H1 (cell line): ENCODE measurements around the gene PCNX3. TPM values are rescaled to one million over a fixed set of nuclear protein-coding genes. Genes with fewer than 3 reads are reported as not detected.

Experiments
- CTCF ChIA-PET: fragments of 300-600 bp; sonication (Branson Sonifier 250); formaldehyde crosslinking; loops from one replicate; lab custom pipeline; 2021; ENCODE audit not compliant: partially characterized antibody; lab: Charles Lee
- POLR2A ChIA-PET: fragments of 300-600 bp; sonication (Branson Sonifier 250); formaldehyde crosslinking; loops from one replicate; lab custom pipeline; 2021; ENCODE audit warnings: inconsistent platforms; ENCODE audit not compliant: partially characterized antibody; lab: Charles Lee
- DNase-seq, 2 experiments: peaks; one replicate each; pipeline versions ENCODE4 v3.0.0 to v3.0.0-alpha.2; 2010 to 2022; ENCODE audit warnings: low spot score in 2 of 2, low read depth in 1 of 2, mixed read lengths in 1 of 2
- FAIRE-seq: peaks from 2 replicates; lab custom pipeline; 2011; peaks lifted over from hg19 to GRCh38; lab: Jason Lieb, UNC
- H2AFZ ChIP-seq: 2 replicates; pipeline ENCODE4 v1.8.1; 2012; ENCODE audit warnings: low read length, inconsistent platforms
- H2AK5ac ChIP-seq: 2 replicates; pipeline ENCODE4 v1.6.1; 2013; ENCODE audit warnings: low read depth, low read length
- H2BK120ac ChIP-seq: replicated peaks from 2 replicates; pipeline ENCODE3; 2013; ENCODE audit warnings: low read depth, low read length, inconsistent platforms
- H2BK12ac ChIP-seq: 2 replicates; pipeline ENCODE4 v1.6.1; 2013; ENCODE audit warnings: low read depth, low read length
- H2BK15ac ChIP-seq: 2 replicates; pipeline ENCODE4 v1.6.1; 2013; ENCODE audit warnings: low read length
- H2BK20ac ChIP-seq: 2 replicates; pipeline ENCODE4 v1.6.1; 2013; ENCODE audit warnings: low read length
- H2BK5ac ChIP-seq: 2 replicates; pipeline ENCODE4 v1.6.1; 2013; ENCODE audit warnings: low read depth, low read length
- H3K14ac ChIP-seq: 2 replicates; pipeline ENCODE4 v1.6.1; 2013; ENCODE audit warnings: inconsistent platforms; ENCODE audit not compliant: insufficient read length
- H3K18ac ChIP-seq: 2 replicates; pipeline ENCODE4 v1.6.1; 2013; ENCODE audit warnings: low read length; ENCODE audit errors: extremely low read depth
- H3K23ac ChIP-seq: 2 replicates; pipeline ENCODE4 v1.6.1; 2013; ENCODE audit warnings: inconsistent platforms; ENCODE audit not compliant: insufficient read length
- H3K23me2 ChIP-seq: 2 replicates; pipeline ENCODE4 v1.6.1; 2013; ENCODE audit warnings: low read depth, low read length
- H3K27ac ChIP-seq: 2 replicates; pipeline ENCODE4 v1.6.1; 2011; ENCODE audit warnings: low read depth, low read length, inconsistent platforms
- H3K27me3 ChIP-seq, 4 experiments: replicated peaks in 1 of 4; 1 replicate in 1 of 4; 2 replicates in 3 of 4; pipeline versions ENCODE4 v1.6.1 to v1.8.1; 2011 to 2013; ENCODE audit warnings: low read length in 3 of 4, mild to moderate bottlenecking in 3 of 4, inconsistent platforms in 2 of 4, mixed read lengths in 2 of 4, moderate library complexity in 1 of 4; ENCODE audit not compliant: control insufficient read depth in 3 of 4, insufficient read depth in 3 of 4; ENCODE audit errors: extremely low read depth in 1 of 4
- H3K36me3 ChIP-seq, 4 experiments: 2 replicates each; pipeline versions ENCODE4 v1.6.1 to v1.8.1; 2011 to 2013; ENCODE audit warnings: mild to moderate bottlenecking in 4 of 4, low read length in 3 of 4, moderate library complexity in 2 of 4, control low read depth in 1 of 4, inconsistent platforms in 1 of 4; ENCODE audit not compliant: insufficient read depth in 4 of 4, control insufficient read depth in 2 of 4
- H3K4ac ChIP-seq: replicated peaks from 2 replicates; pipeline ENCODE3; 2013; ENCODE audit warnings: low read length, low read depth, mixed read lengths, inconsistent platforms; ENCODE audit not compliant: insufficient read length
- H3K4me1 ChIP-seq, 4 experiments: replicated peaks in 1 of 4; 1 replicate in 1 of 4; 2 replicates in 3 of 4; pipeline versions ENCODE4 v1.6.1 to v1.8.1; 2011 to 2013; ENCODE audit warnings: low read length in 3 of 4, inconsistent platforms in 2 of 4, mixed read lengths in 1 of 4; ENCODE audit not compliant: insufficient read depth in 4 of 4, control insufficient read depth in 3 of 4
- H3K4me2 ChIP-seq, 2 experiments: 2 replicates each; pipeline versions ENCODE4 v1.6.1 to v1.8.1; 2011 to 2013; ENCODE audit warnings: low read depth in 2 of 2, low read length in 2 of 2, control low read depth in 1 of 2, inconsistent platforms in 1 of 2, mild to moderate bottlenecking in 1 of 2; ENCODE audit not compliant: insufficient read depth in 1 of 2
- H3K4me3 ChIP-seq, 4 experiments: fragments of 200-600, 300-600 bp in 1 of 4; sonication (generic), shearing (Covaris generic), sonication (Bioruptor Twin) in 1 of 4; 2 replicates each; pipeline versions ENCODE4 v1.5.1 to v1.8.1; 2011 to 2016; ENCODE audit warnings: low read length in 4 of 4, low read depth in 3 of 4, control low read depth in 2 of 4, inconsistent platforms in 2 of 4, mild to moderate bottlenecking in 2 of 4, mixed read lengths in 1 of 4, moderate library complexity in 1 of 4; ENCODE audit not compliant: insufficient read depth in 2 of 4; ENCODE audit errors: extremely low read depth in 1 of 4
- H3K56ac ChIP-seq: replicated peaks from 2 replicates; pipeline ENCODE3; 2013; ENCODE audit warnings: low read depth, mild to moderate bottlenecking, mixed read lengths, low read length, inconsistent platforms; ENCODE audit not compliant: insufficient read length
- H3K79me1 ChIP-seq: 2 replicates; pipeline ENCODE4 v1.6.1; 2013; ENCODE audit warnings: low read depth, low read length, control low read depth
- H3K79me2 ChIP-seq, 2 experiments: 2 replicates each; pipeline versions ENCODE4 v1.6.1 to v1.8.1; 2012 to 2013; ENCODE audit warnings: low read length in 2 of 2, mild to moderate bottlenecking in 2 of 2, inconsistent platforms in 1 of 2; ENCODE audit not compliant: insufficient read depth in 2 of 2, control insufficient read depth in 1 of 2
- H3K9ac ChIP-seq, 4 experiments: replicated peaks in 1 of 4; 1 replicate in 1 of 4; 2 replicates in 3 of 4; pipeline versions ENCODE4 v1.6.1 to v1.8.1; 2011 to 2013; ENCODE audit warnings: low read depth in 3 of 4, low read length in 3 of 4, control low read depth in 2 of 4, mild to moderate bottlenecking in 2 of 4, moderate library complexity in 2 of 4, inconsistent platforms in 1 of 4; ENCODE audit errors: extremely low read depth in 1 of 4
- H3K9me3 ChIP-seq, 2 experiments: 2 replicates each; pipeline versions ENCODE4 v1.6.1 to v1.8.1; 2012 to 2013; ENCODE audit warnings: mild to moderate bottlenecking in 2 of 2, moderate library complexity in 2 of 2, control low read depth in 1 of 2, inconsistent platforms in 1 of 2, low read depth in 1 of 2, low read length in 1 of 2, mixed read lengths in 1 of 2; ENCODE audit not compliant: insufficient read depth in 2 of 2
- H4K20me1 ChIP-seq, 2 experiments: replicated peaks in 1 of 2; 2 replicates each; pipeline versions ENCODE3 to v1.8.1; 2011 to 2013; ENCODE audit warnings: inconsistent platforms in 2 of 2, low read length in 2 of 2, mild to moderate bottlenecking in 1 of 2; ENCODE audit not compliant: insufficient read depth in 2 of 2, control insufficient read depth in 1 of 2
- H4K5ac ChIP-seq: 2 replicates; pipeline ENCODE4 v1.6.1; 2013; ENCODE audit warnings: low read length, low read depth, mixed read lengths, inconsistent platforms; ENCODE audit not compliant: insufficient read length
- H4K8ac ChIP-seq: 2 replicates; pipeline ENCODE4 v1.8.0; 2013; ENCODE audit warnings: mild to moderate bottlenecking, moderate library complexity, low read length, inconsistent platforms; ENCODE audit not compliant: insufficient read depth; ENCODE audit errors: extremely low read depth
- H4K91ac ChIP-seq: replicated peaks from 2 replicates; pipeline ENCODE3; 2013; ENCODE audit warnings: low read length, mixed read lengths, inconsistent platforms; ENCODE audit not compliant: insufficient read length
- CBX8 ChIP-seq: fragments of 300-800, 300-1000 bp; sonication (generic); IDR thresholded peaks from 2 replicates; pipeline ENCODE4 v1.7.1; 2016; ENCODE audit warnings: low read depth, low read length, borderline replicate concordance
- CTBP2 ChIP-seq: IDR thresholded peaks from 2 replicates; pipeline ENCODE4 v1.7.0; 2011; ENCODE audit warnings: borderline replicate concordance, mild to moderate bottlenecking, moderate library complexity, mixed read lengths, low read length; ENCODE audit not compliant: insufficient read depth, insufficient read length
- CTCF ChIP-seq, 3 experiments: IDR thresholded peaks; 1 replicate in 2 of 3; 2 replicates in 1 of 3; pipeline versions ENCODE4 v1.5.1 to v1.6.1; 2011; ENCODE audit warnings: low read length in 3 of 3, mild to moderate bottlenecking in 3 of 3, inconsistent platforms in 2 of 3, low read depth in 1 of 3, moderate library complexity in 1 of 3; ENCODE audit not compliant: insufficient read depth in 1 of 3; ENCODE audit errors: control extremely low read depth in 1 of 3
- MAFK ChIP-seq: IDR thresholded peaks from 2 replicates; pipeline ENCODE4 v1.6.1; 2012; ENCODE audit warnings: low read depth, mild to moderate bottlenecking, improper control_type of control experiment, low read length
- RNF2 ChIP-seq: fragments of 200-900, 300-1000 bp; sonication (generic); IDR thresholded peaks from 2 replicates; pipeline ENCODE4 v1.7.1; 2016; ENCODE audit warnings: borderline replicate concordance, low read depth, mild to moderate bottlenecking, antibody characterized with exemption, low read length; ENCODE audit not compliant: poor library complexity, severe bottlenecking; ENCODE audit errors: missing control alignments
- RXRA ChIP-seq: IDR thresholded peaks from 2 replicates; pipeline ENCODE4 v1.6.1; 2011; ENCODE audit warnings: low read depth, mild to moderate bottlenecking, low read length, moderate library complexity; ENCODE audit not compliant: insufficient read depth
- SIN3A ChIP-seq, 2 experiments: IDR thresholded peaks in 1 of 2; conservative IDR thresholded peaks in 1 of 2; 2 replicates each; pipeline ENCODE4 v1.6.1; 2011 to 2012; ENCODE audit warnings: low read length in 2 of 2, improper control_type of control experiment in 1 of 2, low read depth in 1 of 2, mild to moderate bottlenecking in 1 of 2
- TCF12 ChIP-seq: IDR thresholded peaks from 2 replicates; pipeline ENCODE4 v1.6.1; 2011; ENCODE audit warnings: low read depth, mild to moderate bottlenecking, low read length
- TEAD4 ChIP-seq: IDR thresholded peaks from 2 replicates; pipeline ENCODE4 v1.6.1; 2012; ENCODE audit warnings: low read depth, low read length, inconsistent platforms, mixed read lengths
- WGBS, 2 experiments: shearing (Covaris generic) in 1 of 2; methylation state at CpG; one replicate each; pipeline versions ENCODE4 v1.1.6 to v1.1.7; 2013 to 2015; ENCODE audit warnings: low lambda C conversion rate in 2 of 2, mixed read lengths in 2 of 2, inconsistent platforms in 1 of 2, low coverage in 1 of 2, missing lambda C conversion rate in 1 of 2; ENCODE audit not compliant: insufficient replicate concordance in 2 of 2, insufficient coverage in 1 of 2, insufficient read length in 1 of 2; ENCODE audit errors: extremely low coverage in 1 of 2, missing lambda C conversion rate in 1 of 2; 5-methylcytosine and 5-hydroxymethylcytosine counted together
- polyA plus RNA-seq, 7 experiments: library from polyadenylated mRNA; depleted of rRNA in 3 of 7; stranded (reverse) in 5 of 7; unstranded in 2 of 7; fragments of >200 nt in 5 of 7; fragments of 200-250 nt in 2 of 7; gene quantifications; 1 replicate in 5 of 7; 2 replicates in 1 of 7; 4 replicates in 1 of 7; pipeline versions ENCODE4 v1.2.1 to v1.2.3, GENCODE V29; 2011 to 2013; ENCODE audit warnings: missing spikeins in 2 of 7, mixed read lengths in 2 of 7
- total RNA-seq: library from RNA; stranded (reverse); fragmentation: NEBNext Ultra II Directional; extraction: Animal tissue kit (Norgen Biotek cat#: 25700); gene quantifications from 2 replicates; pipeline ENCODE4 v1.2.1, GENCODE V29; 2021
- TF ChIP-seq, protein P1 (sequence below): IDR thresholded peaks from 2 replicates; pipeline ENCODE4 v1.6.1; 2012; ENCODE audit warnings: inconsistent platforms

The PCNX3 gene
- total and polyA plus RNA-seq, 2 of the 8 experiments (the other 6 are each of a cell fraction or from before 2014, with no cell fraction given), result 27.2 to 38.8 TPM

DNA sequence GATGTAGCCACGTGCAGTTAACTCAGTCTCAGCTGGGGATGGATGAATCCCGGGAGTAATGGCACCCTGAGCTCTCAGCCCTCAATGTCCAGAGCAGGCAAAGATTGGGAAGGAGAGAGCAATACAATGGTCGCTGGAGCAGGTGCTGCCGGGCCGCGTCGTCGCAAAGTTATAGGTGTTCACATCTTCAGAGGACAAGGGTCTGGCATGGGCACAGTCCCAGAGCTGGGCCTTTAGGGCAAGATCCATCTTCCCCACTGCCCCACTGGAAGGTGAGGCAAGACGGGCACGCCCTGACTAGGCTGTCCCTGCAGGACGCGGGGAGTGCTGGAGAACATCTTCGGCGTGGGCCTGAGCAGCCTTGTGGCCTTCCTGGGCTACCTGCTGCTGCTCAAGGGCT is 7.6 kb downstream of the PCNX3 start:
- H4K91ac ChIP-seq, result no peak overlapping the region
- H3K4me3 ChIP-seq, result no peak overlapping the region
- FAIRE-seq (no peak), DNase-seq (no peak)
- no peak overlapping the region for H3K4me2 ChIP-seq
- H3K4me1 ChIP-seq, result no peaks in the 10 kb centered on the region
- no peak overlapping the region for H2BK15ac ChIP-seq
- no peak overlapping the region for H3K14ac ChIP-seq
- no peak overlapping the region for H4K5ac ChIP-seq
- no peaks in the 10 kb centered on the region for H3K23me2 ChIP-seq
- no peak overlapping the region for H2AK5ac ChIP-seq
- no peak overlapping the region for H2BK20ac ChIP-seq
- no peaks in the 10 kb centered on the region for H3K79me2 ChIP-seq
- no peak overlapping the region for H2BK12ac ChIP-seq
- H3K27ac ChIP-seq, result no peak overlapping the region
- ChIA-PET CTCF (interaction anchor here (0.8 to 1.3 kb wide), 4 partner anchors 9 to 17 kb away, joined by 3 to 4 read pairs (median 3); no protein-coding TSS in a partner anchor), POLR2A (interaction anchor here (0.9 to 4.1 kb wide), 8 partner anchors 8 to 286 kb away, joined by 3 to 40 read pairs (median 4); partner anchors contain the start of gene SIPA1)
- peaks cover 19 to 60% (median 34%) of the 10 kb centered on the region in 4 experiments; a peak in 7 of 8 replicates for H3K36me3 ChIP-seq
- H2AFZ ChIP-seq, result no peak overlapping the region
- H3K23ac ChIP-seq, result no peak overlapping the region
- no peak overlapping the region for H2BK120ac ChIP-seq
- no peak overlapping the region for H3K4ac ChIP-seq
- H3K9ac ChIP-seq, result no peak overlapping the region
- no peak overlapping the region for H3K56ac ChIP-seq
- no peak overlapping the region for H4K8ac ChIP-seq
- 93% methylated on average over 14 of the region's 14 CpGs; no CpG with 5 or more reads in 1 of the 2 experiments for WGBS, 2 experiments
- H3K79me1 ChIP-seq, result peaks cover 5% of the 10 kb centered on the region; the same call in 1 of the 2 replicates
- H3K9me3 ChIP-seq, result no peaks in the 10 kb centered on the region
- H4K20me1 ChIP-seq, result peaks cover 0 to 36% of the 10 kb centered on the region in 2 experiments
- H2BK5ac ChIP-seq, result no peak overlapping the region; the same call in 1 of the 2 replicates
- no peaks in the 10 kb centered on the region for H3K27me3 ChIP-seq
- H3K18ac ChIP-seq, result no peak overlapping the region
- TF ChIP-seq RNF2, result no peak
- TF ChIP-seq CBX8, result no peak
- TF ChIP-seq TEAD4, result no peak
- TF ChIP-seq SIN3A (conservative IDR thresholded peaks at IDR 0.05 in 1 of 2, IDR thresholded peaks at IDR 0.05 in 1 of 2; ENCODE audit: low read depth in 1 of 2, low read length in 2 of 2), result no peak
- TF ChIP-seq RXRA, result no peak
- TF ChIP-seq TCF12, result no peak
- TF ChIP-seq MAFK, result no peak
- TF ChIP-seq, protein P1, sequence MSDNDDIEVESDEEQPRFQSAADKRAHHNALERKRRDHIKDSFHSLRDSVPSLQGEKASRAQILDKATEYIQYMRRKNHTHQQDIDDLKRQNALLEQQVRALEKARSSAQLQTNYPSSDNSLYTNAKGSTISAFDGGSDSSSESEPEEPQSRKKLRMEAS, result no peak
- TF ChIP-seq CTCF (IDR thresholded peaks at IDR 0.05; ENCODE audit: control extremely low read depth in 1 of 3, insufficient read depth in 1 of 3, low read depth in 1 of 3, low read length in 3 of 3), result no peak
- no peak for TF ChIP-seq CTBP2
